ENCODE results near the gene DHRS13. TPM values are rescaled to one million over a fixed set of nuclear protein-coding genes. Genes with fewer than 3 reads are reported as not detected.
"Not testable (repeated sequence)": the region's sequence is repeated elsewhere in the genome, so short reads cannot be mapped to it uniquely, and the experiment has no call there.

Gene DHRS13
- total RNA-seq, 4 donors from 2014 or later, result 0.26 to 17.4 (median 13.6) TPM

DNA sequence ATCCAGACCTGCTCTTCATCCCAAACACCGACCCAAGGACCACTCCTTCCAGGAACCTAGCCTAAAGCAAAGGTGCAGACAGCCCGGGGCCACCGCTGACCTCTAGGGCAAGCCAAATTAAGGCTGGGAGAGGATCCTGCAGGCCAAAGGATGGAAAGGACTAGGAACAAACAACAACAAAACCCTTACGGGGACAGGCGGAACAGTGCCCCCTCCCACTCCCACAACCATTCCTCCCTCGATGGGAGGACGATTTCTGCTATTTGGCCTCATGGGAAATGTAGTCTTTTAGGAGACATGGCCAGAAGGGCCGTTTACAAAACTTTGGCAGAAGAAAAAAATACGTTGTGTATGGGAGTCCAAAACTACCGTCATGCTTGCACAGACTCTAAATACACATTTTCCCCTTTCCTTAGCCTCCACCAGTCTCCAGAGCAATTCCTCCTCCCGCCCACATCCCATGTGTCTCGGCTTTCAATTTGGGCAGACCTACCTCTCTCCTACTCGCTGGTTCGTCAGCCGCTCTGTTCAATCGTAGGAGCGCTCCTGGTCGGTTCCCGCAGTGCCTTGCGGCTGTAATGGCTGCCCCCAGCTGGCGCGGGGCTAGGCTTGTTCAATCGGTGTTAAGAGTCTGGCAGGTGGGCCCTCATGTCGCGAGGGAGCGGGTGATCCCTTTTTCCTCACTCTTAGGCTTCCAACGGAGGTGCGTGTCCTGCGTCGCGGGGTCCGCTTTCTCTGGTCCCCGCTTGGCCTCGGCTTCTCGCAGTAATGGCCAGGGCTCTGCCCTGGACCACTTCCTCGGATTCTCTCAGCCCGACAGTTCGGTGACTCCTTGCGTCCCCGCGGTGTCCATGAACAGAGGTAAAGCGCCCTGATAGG lies 48.2 kb downstream of the DHRS13 start, which contains the start of gene ERAL1:
ERAL1 (plus strand) TSS at position 560 of the 879 bp plus-strand sequence; CDS start at position 579, 19 bp downstream.
- H3K27me3 ChIP-seq, result no peaks in the 10 kb centered on the region
- peak; percentile 82 to 83 for DNase-seq
- no peaks in the 10 kb centered on the region for H3K9me3 ChIP-seq
- peak within 1 kb of the TSS; percentile 59 to 88 for H3K4me3 ChIP-seq
- intact Hi-C loops (cut with DNase I; ENCODE audit: low total_unique reads), result loop anchor here (10.0 kb wide), 1 partner anchor 90 kb away; no protein-coding TSS in a partner anchor
- no peaks in the 10 kb centered on the region for H3K36me3 ChIP-seq
- TF ChIP-seq CTCF (IDR thresholded peaks at IDR 0.05), result peak in 2 of 4 experiments; percentile 10 to 20
- TF ChIP-seq POLR2A (IDR thresholded peaks at IDR 0.05), result peak; percentile 1 to 54
- no peaks in the 10 kb centered on the region for H3K4me1 ChIP-seq
- peak within 1 kb of the TSS; percentile 75 to 76 for H3K27ac ChIP-seq

DNA sequence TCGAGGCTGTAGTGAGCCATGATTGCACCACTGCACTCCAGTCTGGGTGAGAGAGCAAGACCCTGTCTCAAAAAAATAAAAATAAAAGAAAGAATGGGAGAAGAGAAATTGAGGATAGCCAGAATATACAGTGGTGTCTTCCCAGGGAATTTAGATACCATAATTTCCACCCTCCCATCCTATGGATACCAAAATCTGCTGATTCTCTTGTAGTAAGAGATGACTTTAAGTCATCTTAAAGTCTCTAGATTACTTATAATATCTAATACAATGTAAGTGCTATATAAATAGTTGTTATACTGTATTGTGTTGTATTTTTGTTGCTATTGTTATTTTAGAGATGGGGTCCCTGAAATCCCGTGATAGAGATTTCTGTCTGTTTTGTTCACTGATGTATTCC lies 49.6 kb downstream of the DHRS13 start:
- Histone ChIP-seq H3K4me1 (no peaks in the 10 kb centered on the region), H3K4me3 (no peak overlapping the region), H3K36me3 (no peaks in the 10 kb centered on the region), H3K27me3 (no peaks in the 10 kb centered on the region), H3K9me3 (no peaks in the 10 kb centered on the region), H3K27ac (no peak overlapping the region)
- intact Hi-C loops (cut with DNase I; ENCODE audit: low total_unique reads), result loop anchor here (10.0 kb wide), 1 partner anchor 88 kb away; no protein-coding TSS in a partner anchor
- DNase-seq, result no peak
- no peak for TF ChIP-seq CTCF (IDR thresholded peaks at IDR 0.05)
- no peak for TF ChIP-seq POLR2A (IDR thresholded peaks at IDR 0.05)

DNA sequence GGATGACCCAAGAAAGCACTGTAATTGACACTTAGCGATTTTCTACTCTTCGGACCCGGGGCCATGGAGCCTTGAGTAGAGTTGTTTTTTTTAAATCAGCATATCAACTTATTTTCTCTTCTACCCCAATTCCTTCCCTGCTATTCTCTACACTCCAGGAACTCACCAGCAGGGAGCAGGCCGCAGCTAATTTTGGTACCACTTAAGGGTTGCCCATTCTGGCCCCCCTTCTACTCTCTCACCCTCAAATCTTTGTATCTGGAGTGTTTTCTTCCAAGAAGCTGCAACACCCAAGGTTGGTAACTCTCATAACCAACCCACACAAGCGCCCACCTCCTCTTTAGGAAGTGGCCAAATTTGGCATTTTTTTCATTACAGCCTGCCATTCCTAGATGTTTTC lies 53.6 kb downstream of the DHRS13 start:
- no peaks in the 10 kb centered on the region for H3K4me1 ChIP-seq
- H3K36me3 ChIP-seq, result no peaks in the 10 kb centered on the region
- DNase-seq, result no peak
- no peaks in the 10 kb centered on the region for H3K27me3 ChIP-seq
- no peaks in the 10 kb centered on the region for H3K9me3 ChIP-seq
- no peak for TF ChIP-seq POLR2A (IDR thresholded peaks at IDR 0.05)
- TF ChIP-seq CTCF (IDR thresholded peaks at IDR 0.05), result no peak
- no peak overlapping the region for H3K4me3 ChIP-seq
- intact Hi-C loops (cut with DNase I; ENCODE audit: low total_unique reads), result no loop called here
- H3K27ac ChIP-seq, result no peak overlapping the region

- H3K36me3 ChIP-seq; H3K27ac ChIP-seq; H3K4me3 ChIP-seq; H3K27me3 ChIP-seq; H3K9me3 ChIP-seq; DNase-seq; intact Hi-C loops (cut with DNase I; ENCODE audit: low total_unique reads); H3K4me1 ChIP-seq: not testable (repeated sequence)
- peak in 1 of 4 experiments; percentile 8 for TF ChIP-seq CTCF (IDR thresholded peaks at IDR 0.05)
Measured at GRCh38 chr17:28848667-28849066, 54.2 kb downstream of the DHRS13 start.

MicroRNA genes within 50 kb of the gene (microRNA counts, 767-probe panel; counts per million panel counts)
- 3,372 to 4,399 counts per million in 2 donors for microRNA hsa-miR-144-3p
- microRNA hsa-miR-451a, result 5,494 to 6,005 counts per million in 2 donors

Small RNA genes within 50 kb of the gene (microRNA-seq; reads per million reads assigned to microRNA genes)
- gene MIR451B (ENCODE audit: borderline microRNAs expressed, borderline replicate concordance), result not detected

Other genes starting within 250 kb of the DHRS13 start
- gene SDF2, start 241.2 kb downstream of the DHRS13 start, total RNA-seq, result 10 to 100 TPM; 35.9 to 50.1 (median 43.3) TPM
- 10 to 100 TPM; 15.3 to 84.5 (median 47.5) TPM for gene SUPT6H, start 240.9 kb downstream of the DHRS13 start, total RNA-seq
- gene PROCA1, start 191.2 kb downstream of the DHRS13 start, total RNA-seq, result 1 to 10 TPM in 2 of 4 donors, not detected in 2; 2.6 to 3.6 TPM
- gene RAB34, start 185.2 kb downstream of the DHRS13 start, total RNA-seq, result 100 to 1,000 TPM; 113 to 411 (median 126) TPM
- gene RPL23A, start 183.1 kb downstream of the DHRS13 start, total RNA-seq, result 1,000 to 10,000 TPM in 2 of 4 donors, 100 to 1,000 TPM in 2; 244 to 1,659 (median 911) TPM
- gene TLCD1, start 176.8 kb downstream of the DHRS13 start, total RNA-seq, result 1 to 10 TPM in 2 of 4 donors, not detected in 2; 1.3 to 1.4 TPM
- 1 to 10 TPM in 3 of 4 donors, not detected in 1; 1.2 to 5.0 (median 1.3) TPM for gene NEK8, start 174.3 kb downstream of the DHRS13 start, total RNA-seq
- 10 to 100 TPM in 2 of 4 donors, under 1 TPM in 2; under 0.01 to 22.4 (median 11.4) TPM for gene TRAF4, start 159.1 kb downstream of the DHRS13 start, total RNA-seq
- 10 to 100 TPM in 1 of 4 donors, 1 to 10 TPM in 3; 2.4 to 24.3 (median 4.2) TPM for gene FAM222B, start 60.3 kb downstream of the DHRS13 start, total RNA-seq
- gene ERAL1, start 48.1 kb downstream of the DHRS13 start, total RNA-seq, result 10 to 100 TPM; 19.0 to 67.6 (median 32.3) TPM
- 100 to 1,000 TPM in 1 of 4 donors, 10 to 100 TPM in 3; 31.3 to 117 (median 37.4) TPM for gene FLOT2, start 5.3 kb downstream of the DHRS13 start, total RNA-seq
- gene PHF12, start 48.4 kb upstream of the DHRS13 start, total RNA-seq, result 10 to 100 TPM; 22.1 to 78.4 (median 55.2) TPM
- under 1 TPM in 1 of 4 donors, not detected in 3; 0.07 TPM for gene SEZ6, start 103.0 kb upstream of the DHRS13 start, total RNA-seq
- 1 to 10 TPM in 3 of 4 donors, under 1 TPM in 1; 0.59 to 7.4 (median 2.9) TPM for gene PIPOX, start 140.1 kb upstream of the DHRS13 start, total RNA-seq